SH-SY5Y (cell line): ENCODE data around the gene PDE1A.

Source experiments
- GATA2 ChIP-seq: IDR thresholded peaks from 2 replicates; pipeline ENCODE4 v1.6.1; 2011; ENCODE audit warnings: mild to moderate bottlenecking, low read depth, low read length
- GATA3 ChIP-seq: IDR thresholded peaks from 2 replicates; pipeline ENCODE4 v1.6.1; 2011; ENCODE audit warnings: low read depth, mild to moderate bottlenecking, low read length, moderate library complexity

PDE1A gene

DNA sequence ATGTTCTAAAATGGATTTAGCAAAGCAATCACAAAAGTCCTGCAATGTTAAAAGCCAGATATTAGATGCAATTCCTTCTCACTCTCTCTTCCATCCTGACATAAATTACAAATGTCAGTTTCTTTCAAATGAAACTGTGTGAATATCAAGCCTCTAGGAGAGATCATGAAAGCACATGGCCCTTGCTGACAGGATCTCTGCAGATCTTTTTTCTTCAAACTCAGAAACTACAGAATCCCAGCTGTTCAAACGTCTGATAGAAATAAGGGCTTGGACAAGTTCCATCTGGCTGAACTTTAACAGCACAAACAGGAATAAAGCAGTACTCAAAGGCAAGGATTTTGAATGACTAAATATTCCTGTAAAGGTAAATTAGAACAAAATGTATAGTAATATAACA is 47.6 kb downstream of the PDE1A start:
- TF ChIP-seq GATA2 = no peak
- no peak for TF ChIP-seq GATA3

DNA sequence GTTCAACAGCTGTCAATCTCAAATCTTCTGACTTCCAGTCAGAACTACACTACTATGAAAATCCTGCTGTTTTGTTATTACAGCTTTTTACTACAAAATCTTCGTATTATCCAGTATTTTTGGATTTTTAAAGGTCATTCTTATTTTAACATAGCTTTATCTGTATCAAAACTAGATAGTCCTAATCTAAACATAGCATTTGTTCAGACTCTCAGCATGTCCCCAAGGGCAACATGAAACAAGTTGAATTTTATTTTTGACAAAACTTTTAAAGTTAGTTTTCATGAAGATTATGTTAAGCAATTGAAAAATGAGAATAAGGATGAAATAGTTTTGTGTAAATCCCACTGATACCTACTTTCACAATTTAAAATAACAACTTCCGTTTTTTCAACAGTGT is 48.1 kb downstream of the PDE1A start:
- TF ChIP-seq GATA2 (no peak), GATA3 (no peak)

- TF ChIP-seq GATA2 (no peak), GATA3 (no peak)
Measured at GRCh38 chr2:182377467-182377866, 49.4 kb downstream of the PDE1A start.

- TF ChIP-seq GATA2 (no peak), GATA3 (no peak)
Measured at GRCh38 chr2:182375862-182376261, 51.0 kb downstream of the PDE1A start.

- no peak for TF ChIP-seq GATA2
- no peak for TF ChIP-seq GATA3
Measured at GRCh38 chr2:182372661-182373060, 54.2 kb downstream of the PDE1A start.

DNA sequence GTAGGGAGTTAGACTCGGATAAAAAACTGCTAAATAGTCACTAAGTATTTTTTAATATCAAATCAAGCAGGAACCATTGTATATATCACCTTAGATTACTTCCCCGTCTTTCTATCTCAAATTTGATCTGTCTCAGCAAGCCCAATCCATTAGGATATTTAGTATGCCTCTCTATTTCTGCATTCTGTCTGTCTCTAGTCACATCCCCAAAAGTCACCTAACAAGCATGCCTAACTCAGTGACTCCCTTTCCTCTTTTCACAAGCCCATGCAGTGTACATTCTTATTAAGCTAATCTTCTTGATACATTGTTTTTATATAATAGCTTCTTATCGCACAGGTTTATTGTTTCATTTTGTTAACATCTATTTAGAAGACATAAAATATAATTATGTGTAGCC is 57.8 kb downstream of the PDE1A start:
- TF ChIP-seq GATA3 = no peak
- no peak for TF ChIP-seq GATA2

GRCh38 chr2:182368446-182368845 is 58.4 kb downstream of the PDE1A start:
- TF ChIP-seq GATA3 = no peak
- no peak for TF ChIP-seq GATA2

GRCh38 chr2:182367401-182367800 is 59.4 kb downstream of the PDE1A start:
- TF ChIP-seq GATA3 = no peak
- TF ChIP-seq GATA2 = no peak

GRCh38 chr2:182366628-182367027 is 60.2 kb downstream of the PDE1A start:
- TF ChIP-seq GATA3 = no peak
- TF ChIP-seq GATA2 = no peak

- TF ChIP-seq GATA2 (no peak), GATA3 (no peak)
Measured at GRCh38 chr2:182365855-182366254, 61.0 kb downstream of the PDE1A start.

- TF ChIP-seq GATA2 = no peak
- no peak for TF ChIP-seq GATA3
Measured at GRCh38 chr2:182361477-182361876, 65.4 kb downstream of the PDE1A start.

DNA sequence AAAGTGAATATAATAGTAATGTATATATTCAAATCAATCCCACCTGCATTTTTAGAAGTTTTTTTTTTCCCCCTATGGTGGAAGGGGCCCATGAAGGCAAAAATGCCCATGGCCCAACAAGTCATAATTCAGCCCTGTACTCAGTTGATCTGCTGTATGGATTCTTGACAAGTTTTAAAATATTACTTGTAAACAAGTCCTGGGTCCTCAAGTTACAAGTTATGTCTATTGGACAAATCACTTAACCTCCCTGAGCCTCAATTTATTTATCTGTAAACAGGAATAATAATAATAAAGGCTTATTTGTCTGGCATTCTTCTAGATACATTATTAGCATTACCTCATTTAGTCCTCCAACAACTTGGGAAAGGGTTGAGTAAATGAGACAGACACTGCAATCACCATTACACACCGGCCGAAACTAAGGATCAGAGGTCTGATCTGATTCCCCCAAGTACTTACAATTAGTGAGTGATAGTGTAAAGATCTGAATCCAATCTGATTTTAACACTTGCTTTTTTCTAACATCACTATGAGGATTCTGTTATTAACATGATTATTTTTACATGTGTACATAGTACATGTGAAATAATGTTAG is 66.1 kb downstream of the PDE1A start:
- TF ChIP-seq GATA3 (no peak), GATA2 (no peak)

- TF ChIP-seq GATA2 (no peak), GATA3 (no peak)
Measured at GRCh38 chr2:182359990-182360662, 66.7 kb downstream of the PDE1A start.

GRCh38 chr2:182359027-182359989 is 67.5 kb downstream of the PDE1A start:
- TF ChIP-seq GATA3 = no peak
- no peak for TF ChIP-seq GATA2
